ENCODE results near the gene GNG12. TPM values are rescaled to one million over a fixed set of nuclear protein-coding genes. Genes with fewer than 3 reads are reported as not detected.

GNG12 gene
- total and polyA plus RNA-seq, 2 donors (not counting 3 experiments of a cell fraction or from before 2014, with no cell fraction given): 107 to 152 TPM

GRCh38 chr1:67824766-67825165 lies 8.5 kb downstream of the GNG12 start:
- Histone ChIP-seq H3K9me1 (replicated peaks; ENCODE audit: control insufficient read depth, extremely low read depth, insufficient read depth, low read length) (no peaks in the 10 kb centered on the region), H3K27ac (ENCODE audit: insufficient read depth, low read depth, low read length) (no peak overlapping the region), H2AFZ (ENCODE audit: low read depth, low read length) (no peak overlapping the region), H3K36me3 (ENCODE audit: control insufficient read depth in 2 of 2, extremely low read depth in 1 of 2, insufficient read depth in 2 of 2, low read length in 2 of 2) (peaks cover 4 to 7% of the 10 kb centered on the region in 2 experiments), H3K9me3 (replicated peaks; ENCODE audit: control insufficient read depth, insufficient read depth, low read length) (no peaks in the 10 kb centered on the region), H3K9ac (replicated peaks; ENCODE audit: extremely low read depth, insufficient read depth, low read length) (no peak overlapping the region), H3K79me2 (ENCODE audit: control insufficient read depth, insufficient read depth, low read length) (peaks cover 95% of the 10 kb centered on the region), H4K20me1 (replicated peaks; ENCODE audit: control insufficient read depth, extremely low read depth, insufficient read depth, low read length) (peaks cover 13% of the 10 kb centered on the region), H3K27me3 (ENCODE audit: control insufficient read depth in 2 of 2, insufficient read depth in 2 of 2, low read length in 2 of 2) (no peaks in the 10 kb centered on the region), H3K4me3 (replicated peaks in 1 of 3; ENCODE audit: insufficient read depth in 1 of 3, low read depth in 1 of 3, low read length in 3 of 3) (no peak overlapping the region), H3K4me1 (ENCODE audit: control insufficient read depth, extremely low read depth, insufficient read depth, low read length) (peaks cover 4% of the 10 kb centered on the region), H3K4me2 (ENCODE audit: insufficient read depth, low read length) (no peak overlapping the region)
- POLR2A ChIA-PET: no interaction called here
- intact Hi-C loops (cut with micrococcal nuclease): no loop called here
- dilution Hi-C loops (cut with MboI; ENCODE audit: extremely low pct_ligation_motif_present, low sequenced_read_pairs): no loop called here
- FAIRE-seq: no peak
- BruUV-seq (replicated peaks): no TSS peak
- CTCF ChIA-PET: no interaction called here
- no peak for TF ChIP-seq FOS (IDR thresholded peaks at IDR 0.05; ENCODE audit: borderline replicate concordance, insufficient read depth, low read length)
- no peak for DNase-seq (ENCODE audit: low read depth, low spot score)

- no peak overlapping the region for H3K27ac ChIP-seq (ENCODE audit: insufficient read depth, low read depth, low read length)
- H3K9ac ChIP-seq (replicated peaks; ENCODE audit: extremely low read depth, insufficient read depth, low read length): no peak overlapping the region
- dilution Hi-C loops (cut with MboI; ENCODE audit: extremely low pct_ligation_motif_present, low sequenced_read_pairs) (no loop called here), intact Hi-C loops (cut with micrococcal nuclease) (no loop called here)
- DNase-seq (ENCODE audit: low read depth, low spot score) (no peak), FAIRE-seq (no peak)
- H3K9me3 ChIP-seq (replicated peaks; ENCODE audit: control insufficient read depth, insufficient read depth, low read length): no peaks in the 10 kb centered on the region
- H3K79me2 ChIP-seq (ENCODE audit: control insufficient read depth, insufficient read depth, low read length): peaks cover 95% of the 10 kb centered on the region
- no peaks in the 10 kb centered on the region for H3K9me1 ChIP-seq (replicated peaks; ENCODE audit: control insufficient read depth, extremely low read depth, insufficient read depth, low read length)
- TF ChIP-seq GATA2 (IDR thresholded peaks at IDR 0.05; ENCODE audit: insufficient read depth, insufficient read length, low read depth, low read length) (no peak), MAX (IDR thresholded peaks at IDR 0.05; ENCODE audit: insufficient read depth, insufficient read length) (no peak), JUN (IDR thresholded peaks at IDR 0.05; ENCODE audit: borderline replicate concordance, insufficient read depth, insufficient read length, low read depth) (no peak), CTCF (IDR thresholded peaks at IDR 0.05; ENCODE audit: extremely low read depth in 1 of 2, insufficient read depth in 1 of 2, low read depth in 1 of 2, low read length in 2 of 2) (no peak), EZH2 (IDR thresholded peaks at IDR 0.05; ENCODE audit: borderline replicate concordance, low read depth, low read length, severe bottlenecking) (no peak), POLR2A (IDR thresholded peaks at IDR 0.05; ENCODE audit: low read depth, low read length) (no peak), FOS (IDR thresholded peaks at IDR 0.05; ENCODE audit: borderline replicate concordance, insufficient read depth, low read length) (no peak)
- peaks cover 3% of the 10 kb centered on the region for H3K4me1 ChIP-seq (ENCODE audit: control insufficient read depth, extremely low read depth, insufficient read depth, low read length)
- peaks cover 4 to 7% of the 10 kb centered on the region in 2 experiments for H3K36me3 ChIP-seq (ENCODE audit: control insufficient read depth in 2 of 2, extremely low read depth in 1 of 2, insufficient read depth in 2 of 2, low read length in 2 of 2)
- H3K4me3 ChIP-seq (replicated peaks in 1 of 3; ENCODE audit: insufficient read depth in 1 of 3, low read depth in 1 of 3, low read length in 3 of 3): no peak overlapping the region
- no peaks in the 10 kb centered on the region for H3K27me3 ChIP-seq (ENCODE audit: control insufficient read depth in 2 of 2, insufficient read depth in 2 of 2, low read length in 2 of 2)
- peaks cover 13% of the 10 kb centered on the region for H4K20me1 ChIP-seq (replicated peaks; ENCODE audit: control insufficient read depth, extremely low read depth, insufficient read depth, low read length)
- no peak overlapping the region for H3K4me2 ChIP-seq (ENCODE audit: insufficient read depth, low read length)
- no TSS peak for BruUV-seq (replicated peaks)
- ChIA-PET CTCF (interaction anchor here (0.7 kb wide), 1 partner anchor 167 kb away, joined by 4 read pairs; no protein-coding TSS in a partner anchor), POLR2A (interaction anchor here (1.9 kb wide), 1 partner anchor 8 kb away, joined by 5 read pairs; no protein-coding TSS in a partner anchor)
- no peak overlapping the region for H2AFZ ChIP-seq (ENCODE audit: low read depth, low read length)
These were observed 9.7 kb downstream of the GNG12 start for GRCh38 chr1:67823615-67824014.
